Epithelial cell of proximal tubule (primary cell): ENCODE measurements around the gene ZNF592. TPM values are rescaled to one million over a fixed set of nuclear protein-coding genes. Genes with fewer than 3 reads are reported as not detected.

Experiments used
- DNase-seq: peaks from one replicate; pipeline ENCODE4 v3.0.0-alpha.2; 2011; ENCODE audit warnings: low read depth
- H3K4me3 ChIP-seq: 2 replicates; pipeline ENCODE4 v1.5.1; 2011; ENCODE audit warnings: low read depth, mild to moderate bottlenecking, low read length
- total RNA-seq: library from RNA; depleted of rRNA; stranded (reverse); fragments of >200 nt; gene quantifications from 2 replicates; pipeline ENCODE4 v1.2.3, GENCODE V29; 2015
- TF ChIP-seq, protein P1 (sequence below): conservative IDR thresholded peaks from 2 replicates; pipeline ENCODE4 v1.5.1; 2012; ENCODE audit warnings: low read depth, mild to moderate bottlenecking, low read length

The ZNF592 gene
- total RNA-seq, 1 donor from 2014 or later, result 8.2 TPM

DNA sequence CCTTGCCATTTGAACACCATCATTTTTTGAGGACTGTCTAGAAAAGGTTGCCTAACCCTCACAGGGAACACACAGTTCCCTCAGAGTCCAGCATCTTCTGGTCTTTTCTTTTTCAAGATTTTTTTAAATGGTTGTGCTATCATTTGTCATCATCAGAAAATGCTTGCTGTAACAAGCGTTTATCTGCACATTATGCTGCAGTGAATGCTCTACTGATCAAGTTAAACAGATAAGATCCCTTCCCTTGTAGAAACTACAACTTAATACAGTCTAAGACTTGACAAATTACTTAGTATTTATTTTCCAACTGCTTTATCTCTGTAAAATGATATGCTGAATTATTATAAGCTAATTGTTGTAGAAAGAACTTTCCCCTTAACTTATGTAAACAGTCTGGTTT is 56.8 kb downstream of the ZNF592 start:
- H3K4me3 ChIP-seq, result no peak overlapping the region

GRCh38 chr15:84807228-84807627 is 58.8 kb downstream of the ZNF592 start:
- H3K4me3 ChIP-seq, result no peak overlapping the region
- TF ChIP-seq, protein P1, sequence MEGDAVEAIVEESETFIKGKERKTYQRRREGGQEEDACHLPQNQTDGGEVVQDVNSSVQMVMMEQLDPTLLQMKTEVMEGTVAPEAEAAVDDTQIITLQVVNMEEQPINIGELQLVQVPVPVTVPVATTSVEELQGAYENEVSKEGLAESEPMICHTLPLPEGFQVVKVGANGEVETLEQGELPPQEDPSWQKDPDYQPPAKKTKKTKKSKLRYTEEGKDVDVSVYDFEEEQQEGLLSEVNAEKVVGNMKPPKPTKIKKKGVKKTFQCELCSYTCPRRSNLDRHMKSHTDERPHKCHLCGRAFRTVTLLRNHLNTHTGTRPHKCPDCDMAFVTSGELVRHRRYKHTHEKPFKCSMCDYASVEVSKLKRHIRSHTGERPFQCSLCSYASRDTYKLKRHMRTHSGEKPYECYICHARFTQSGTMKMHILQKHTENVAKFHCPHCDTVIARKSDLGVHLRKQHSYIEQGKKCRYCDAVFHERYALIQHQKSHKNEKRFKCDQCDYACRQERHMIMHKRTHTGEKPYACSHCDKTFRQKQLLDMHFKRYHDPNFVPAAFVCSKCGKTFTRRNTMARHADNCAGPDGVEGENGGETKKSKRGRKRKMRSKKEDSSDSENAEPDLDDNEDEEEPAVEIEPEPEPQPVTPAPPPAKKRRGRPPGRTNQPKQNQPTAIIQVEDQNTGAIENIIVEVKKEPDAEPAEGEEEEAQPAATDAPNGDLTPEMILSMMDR, result no peak
- no peak for DNase-seq

More for the DNA sequence above, 56.8 kb downstream of the ZNF592 start:
- no peak for DNase-seq
- TF ChIP-seq, protein P1, result no peak

GRCh38 chr15:84810073-84810840 is 61.9 kb downstream of the ZNF592 start:
- H3K4me3 ChIP-seq, result no peak overlapping the region
- DNase-seq, result no peak
- TF ChIP-seq, protein P1, result no peak

- no peak overlapping the region for H3K4me3 ChIP-seq
- TF ChIP-seq, protein P1, result no peak
Measured at GRCh38 chr15:84811151-84811550, 62.8 kb downstream of the ZNF592 start.

GRCh38 chr15:84811828-84812227 is 63.4 kb downstream of the ZNF592 start:
- no peak for DNase-seq
- TF ChIP-seq, protein P1, result no peak

More at GRCh38 chr15:84811151-84811550, 62.8 kb downstream of the ZNF592 start:
- no peak for DNase-seq

GRCh38 chr15:84812842-84813241 is 64.5 kb downstream of the ZNF592 start:
- TF ChIP-seq, protein P1, result no peak
- no peak for DNase-seq
- H3K4me3 ChIP-seq, result no peak overlapping the region

More at GRCh38 chr15:84811828-84812227, 63.4 kb downstream of the ZNF592 start:
- H3K4me3 ChIP-seq, result no peak overlapping the region

DNA sequence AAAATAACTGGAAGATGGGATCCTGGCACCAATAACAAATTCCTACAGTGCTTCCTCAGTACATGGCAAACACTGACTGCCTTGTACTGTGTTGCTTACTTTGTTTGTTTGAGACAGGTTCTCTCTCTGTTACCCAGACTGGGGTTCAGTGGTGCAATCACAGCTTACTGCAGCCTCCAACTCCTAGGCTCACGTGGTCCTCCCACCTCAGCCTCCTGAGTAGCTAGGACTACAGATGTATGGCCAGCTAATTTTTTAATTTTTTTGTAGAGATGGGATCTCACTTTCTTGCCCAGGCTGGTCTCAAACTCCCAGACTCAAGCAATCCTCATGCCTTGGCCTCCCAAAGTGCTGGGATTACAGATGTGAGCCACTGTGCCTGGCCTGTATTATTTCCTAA is 65.0 kb downstream of the ZNF592 start:
- no peak overlapping the region for H3K4me3 ChIP-seq
- no peak for DNase-seq
- TF ChIP-seq, protein P1, result no peak
